Central memory CD8-positive, alpha-beta T cell (primary cell): ENCODE measurements around the gene ARHGAP24.
"Not testable (repeated sequence)": the region's sequence is repeated elsewhere in the genome, so short reads cannot be mapped to it uniquely, and the experiment has no call there.

Experiments
- ATAC-seq: fragments of 150-1000 bp; cut with Tn5 transposase; replicated peaks from 2 replicates; pipeline ENCODE4 v1.10.0; 2022; ENCODE audit warnings: mild to moderate bottlenecking, moderate FRiP score, moderate number of reproducible peaks; ENCODE audit not compliant: poor library complexity, severe bottlenecking; ENCODE audit errors: extremely low read depth
- DNase-seq, 2 donors: peaks; one replicate each; pipeline ENCODE4 v3.0.0; 2021; ENCODE audit warnings: low spot score in 2 of 2
- H3K27ac Mint-ChIP-seq: one replicate; pipeline ENCODE4 v1.8.0; 2022; ENCODE audit warnings: low read depth, mild to moderate bottlenecking, moderate library complexity, mixed read lengths
- H3K27me3 Mint-ChIP-seq: one replicate; pipeline ENCODE4 v1.8.0; 2022; ENCODE audit warnings: mixed read lengths
- H3K36me3 Mint-ChIP-seq: one replicate; pipeline ENCODE4 v1.8.0; 2022; ENCODE audit warnings: mild to moderate bottlenecking, moderate library complexity, mixed read lengths; ENCODE audit not compliant: insufficient read depth
- H3K4me1 Mint-ChIP-seq: one replicate; pipeline ENCODE4 v1.8.0; 2022; ENCODE audit warnings: mixed read lengths
- H3K4me3 Mint-ChIP-seq: one replicate; pipeline ENCODE4 v1.8.0; 2022; ENCODE audit warnings: mild to moderate bottlenecking, moderate library complexity, mixed read lengths
- H3K9me3 Mint-ChIP-seq: one replicate; pipeline ENCODE4 v1.8.0; 2022; ENCODE audit warnings: mixed read lengths

Gene ARHGAP24

DNA sequence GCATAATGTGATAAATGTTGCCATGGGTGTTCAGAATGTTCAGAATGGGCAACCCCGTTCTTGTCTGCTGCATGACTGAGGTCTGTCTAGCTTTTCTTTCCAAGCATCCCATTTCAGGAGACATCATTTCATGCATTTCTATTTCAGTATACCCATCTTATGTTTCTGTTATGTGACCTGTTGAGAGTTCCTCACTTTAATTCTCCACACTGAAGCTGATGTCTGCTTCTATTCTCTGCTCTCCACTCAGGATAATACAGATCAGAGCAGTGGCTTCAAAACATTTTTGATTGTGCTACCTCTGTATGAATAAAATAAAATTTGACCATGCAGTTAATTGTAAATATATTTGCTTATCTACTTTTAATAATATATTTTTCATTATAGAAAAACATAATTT is 398.6 kb downstream of the ARHGAP24 start:
- Mint-ChIP-seq H3K27me3 (no peaks in the 10 kb centered on the region), H3K9me3 (no peaks in the 10 kb centered on the region), H3K4me3 (no peak overlapping the region), H3K4me1 (no peaks in the 10 kb centered on the region), H3K27ac (no peak overlapping the region), H3K36me3 (no peaks in the 10 kb centered on the region)
- no peak for ATAC-seq
- no peak for DNase-seq

DNA sequence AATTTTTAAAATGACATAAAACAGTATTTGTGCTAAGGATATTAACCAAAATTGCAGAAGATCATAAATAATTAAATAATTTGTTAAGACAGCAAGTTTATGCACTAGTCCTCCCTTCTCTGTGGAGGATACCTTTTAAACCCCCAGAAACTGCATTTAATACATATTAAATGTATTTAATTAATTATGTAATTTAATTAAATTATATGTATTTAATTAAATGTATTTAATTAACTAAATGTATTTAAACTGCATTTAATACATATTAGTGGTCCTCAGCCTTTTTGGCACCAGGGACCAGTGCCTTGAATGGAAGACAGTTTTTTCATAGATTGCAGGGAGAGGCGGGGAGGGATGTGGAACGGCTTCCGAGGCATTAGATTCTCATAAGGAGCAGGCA is 404.6 kb downstream of the ARHGAP24 start:
- no peak for DNase-seq
- H3K4me1 Mint-ChIP-seq: no peaks in the 10 kb centered on the region
- H3K27ac Mint-ChIP-seq: no peak overlapping the region
- no peaks in the 10 kb centered on the region for H3K27me3 Mint-ChIP-seq
- ATAC-seq: no peak
- no peak overlapping the region for H3K4me3 Mint-ChIP-seq
- H3K9me3 Mint-ChIP-seq: peaks cover 11% of the 10 kb centered on the region
- no peaks in the 10 kb centered on the region for H3K36me3 Mint-ChIP-seq

DNA sequence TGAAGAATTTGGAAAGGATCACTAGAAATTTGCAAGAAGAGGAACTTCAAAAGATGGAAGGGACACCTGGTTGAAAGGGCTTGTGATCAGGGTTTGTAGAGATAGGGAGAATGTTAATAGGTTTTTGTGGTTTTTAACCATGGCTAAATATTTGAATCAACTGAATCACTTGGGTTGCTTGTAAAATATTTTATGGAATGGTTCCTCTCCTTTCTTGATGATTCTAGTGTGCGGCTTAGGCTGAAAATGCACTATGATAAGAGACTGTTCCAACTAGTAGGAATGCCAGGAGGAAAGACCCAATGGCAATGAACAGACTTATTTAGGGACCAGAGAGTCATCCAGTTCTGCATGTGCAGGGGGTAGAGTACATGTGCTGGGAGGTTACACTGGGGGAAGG is 408.2 kb downstream of the ARHGAP24 start:
- Mint-ChIP-seq H3K9me3 (peaks cover 11% of the 10 kb centered on the region), H3K36me3 (no peaks in the 10 kb centered on the region), H3K27ac (no peak overlapping the region), H3K27me3 (no peaks in the 10 kb centered on the region), H3K4me3 (no peak overlapping the region), H3K4me1 (no peaks in the 10 kb centered on the region)
- no peak for ATAC-seq
- no peak for DNase-seq

DNA sequence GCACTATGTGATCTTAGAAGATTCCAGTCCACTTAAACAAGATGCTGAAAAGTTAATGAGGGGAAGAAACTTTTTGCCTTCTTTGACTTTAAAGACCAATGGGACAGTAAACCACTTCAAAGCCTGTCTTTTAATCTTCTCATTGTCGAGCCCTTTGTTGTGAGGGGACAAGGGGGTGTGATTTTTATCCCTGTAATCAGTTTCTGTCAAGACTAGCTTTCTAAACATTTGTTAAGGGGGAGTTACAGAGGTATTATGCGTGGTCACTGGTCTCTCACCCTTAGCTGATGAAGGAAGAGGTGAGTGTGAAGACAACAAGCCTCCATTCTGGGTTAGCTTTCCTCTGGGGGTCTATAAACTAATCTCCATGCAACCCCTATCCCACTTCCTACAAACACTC is 409.3 kb downstream of the ARHGAP24 start:
- ATAC-seq (no peak), DNase-seq (no peak)
- peaks cover 11% of the 10 kb centered on the region for H3K9me3 Mint-ChIP-seq
- no peaks in the 10 kb centered on the region for H3K27me3 Mint-ChIP-seq
- no peaks in the 10 kb centered on the region for H3K4me1 Mint-ChIP-seq
- H3K27ac Mint-ChIP-seq: no peak overlapping the region
- no peaks in the 10 kb centered on the region for H3K36me3 Mint-ChIP-seq
- no peak overlapping the region for H3K4me3 Mint-ChIP-seq

DNA sequence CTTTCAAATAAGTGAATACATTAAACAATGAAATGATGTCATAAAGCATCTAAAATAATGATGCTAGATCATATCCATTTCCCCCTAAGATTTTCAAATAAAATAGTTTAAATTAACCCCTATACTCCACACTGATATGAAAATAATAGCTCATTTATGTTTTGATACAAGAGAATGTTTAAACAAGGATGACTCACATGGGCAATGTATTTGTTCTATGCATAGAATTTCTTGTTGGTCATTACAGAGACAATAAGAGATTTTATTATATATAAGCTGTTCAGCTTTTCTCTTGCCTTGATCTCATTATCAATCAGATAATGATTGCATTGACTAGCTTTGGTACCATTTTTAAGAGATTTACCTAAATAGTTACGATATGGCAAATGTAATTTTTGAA is 411.7 kb downstream of the ARHGAP24 start:
- ATAC-seq: no peak
- Mint-ChIP-seq H3K9me3 (peaks cover 18% of the 10 kb centered on the region), H3K4me1 (no peaks in the 10 kb centered on the region), H3K27ac (no peak overlapping the region), H3K36me3 (no peaks in the 10 kb centered on the region), H3K27me3 (no peaks in the 10 kb centered on the region), H3K4me3 (no peak overlapping the region)
- DNase-seq: no peak

DNA sequence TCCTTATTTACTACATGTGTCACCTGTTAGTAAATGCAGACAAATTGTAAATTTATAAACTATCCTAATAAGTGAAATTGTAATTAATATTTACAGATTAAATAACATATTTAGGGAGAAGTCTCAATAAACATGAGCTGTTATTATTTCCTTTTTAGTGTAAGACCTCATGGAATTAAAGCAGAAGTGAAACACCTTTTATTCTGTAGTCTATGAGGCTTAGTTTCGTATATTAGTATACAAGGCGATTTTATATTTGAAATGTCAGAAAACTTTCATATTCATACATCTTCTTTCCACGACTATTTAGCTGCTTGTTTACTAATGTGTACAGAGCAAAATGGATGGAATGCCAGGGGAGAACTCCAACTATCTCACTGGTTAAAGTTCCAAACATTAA is 414.4 kb downstream of the ARHGAP24 start:
- Mint-ChIP-seq H3K4me3 (no peak overlapping the region), H3K36me3 (no peaks in the 10 kb centered on the region), H3K27ac (no peak overlapping the region), H3K4me1 (no peaks in the 10 kb centered on the region), H3K27me3 (no peaks in the 10 kb centered on the region), H3K9me3 (peaks cover 13% of the 10 kb centered on the region)
- DNase-seq: no peak
- no peak for ATAC-seq

DNA sequence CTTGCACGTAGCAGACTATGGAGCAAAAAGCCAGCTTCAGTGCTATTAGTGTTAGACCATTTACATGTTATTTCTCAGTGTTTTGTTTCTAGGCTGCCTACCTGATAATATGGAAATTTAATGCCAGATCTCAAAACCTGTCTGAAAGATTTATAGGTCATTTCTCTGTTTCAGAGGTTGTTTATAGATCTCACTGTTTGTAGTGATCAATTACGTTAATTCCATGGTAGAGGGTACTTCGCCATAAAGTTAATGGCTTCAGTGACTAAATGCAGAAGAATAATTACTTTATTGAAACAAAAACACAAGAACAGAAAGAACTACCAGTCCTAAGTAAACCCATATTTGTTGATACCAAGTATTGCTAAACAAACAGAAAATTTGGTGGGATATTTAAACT is 420.8 kb downstream of the ARHGAP24 start:
- H3K9me3 Mint-ChIP-seq: peaks cover 11% of the 10 kb centered on the region
- ATAC-seq: no peak
- H3K27me3 Mint-ChIP-seq: no peaks in the 10 kb centered on the region
- H3K4me1 Mint-ChIP-seq: no peaks in the 10 kb centered on the region
- peaks cover 1% of the 10 kb centered on the region for H3K36me3 Mint-ChIP-seq
- no peak overlapping the region for H3K4me3 Mint-ChIP-seq
- no peak for DNase-seq
- no peak overlapping the region for H3K27ac Mint-ChIP-seq

DNA sequence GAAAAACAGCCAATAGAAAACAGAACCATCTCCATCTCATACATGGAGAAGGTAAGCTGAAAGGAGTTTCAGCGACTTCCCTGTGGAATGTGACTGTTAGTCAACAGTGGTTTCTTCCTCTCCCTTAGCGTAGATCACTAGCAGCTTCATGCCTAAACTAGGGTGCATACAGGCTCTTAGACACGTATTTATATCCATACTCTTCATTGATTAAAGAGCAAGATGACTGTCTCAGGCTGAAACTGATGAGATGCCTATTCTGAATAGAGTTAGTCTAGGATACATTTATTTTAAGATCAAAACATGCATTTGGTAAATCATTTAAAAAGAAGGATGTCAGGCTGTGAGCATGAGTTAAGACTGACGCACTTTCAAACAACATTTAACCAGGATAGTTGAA is 423.3 kb downstream of the ARHGAP24 start:
- Mint-ChIP-seq H3K27ac (no peak overlapping the region), H3K4me3 (no peak overlapping the region), H3K9me3 (peaks cover 11% of the 10 kb centered on the region), H3K4me1 (no peaks in the 10 kb centered on the region), H3K27me3 (no peaks in the 10 kb centered on the region), H3K36me3 (peaks cover 1% of the 10 kb centered on the region)
- DNase-seq: no peak
- ATAC-seq: no peak

DNA sequence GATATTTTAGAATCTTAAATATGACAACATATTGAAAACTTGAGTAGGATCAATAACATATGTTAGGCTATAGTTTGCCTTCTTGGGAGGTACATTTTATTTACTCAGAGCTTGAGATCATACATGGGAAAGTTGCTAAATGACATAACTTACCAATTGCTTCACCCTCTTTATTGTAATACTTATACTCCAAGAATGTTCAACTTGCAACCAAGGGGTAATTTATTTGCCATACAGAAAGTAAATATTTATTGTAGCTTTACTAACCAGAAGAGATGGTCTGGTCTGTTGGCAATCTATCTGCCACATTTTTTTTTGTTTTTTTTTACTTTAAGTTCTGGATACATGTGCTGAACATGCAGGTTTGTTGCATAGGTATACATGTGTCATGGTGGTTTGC is 426.6 kb downstream of the ARHGAP24 start:
- Mint-ChIP-seq H3K27me3 (no peaks in the 10 kb centered on the region), H3K4me1 (no peaks in the 10 kb centered on the region), H3K9me3 (peaks cover 12% of the 10 kb centered on the region), H3K36me3 (no peaks in the 10 kb centered on the region), H3K4me3 (no peak overlapping the region), H3K27ac (no peak overlapping the region)
- ATAC-seq (no peak), DNase-seq (no peak)

DNA sequence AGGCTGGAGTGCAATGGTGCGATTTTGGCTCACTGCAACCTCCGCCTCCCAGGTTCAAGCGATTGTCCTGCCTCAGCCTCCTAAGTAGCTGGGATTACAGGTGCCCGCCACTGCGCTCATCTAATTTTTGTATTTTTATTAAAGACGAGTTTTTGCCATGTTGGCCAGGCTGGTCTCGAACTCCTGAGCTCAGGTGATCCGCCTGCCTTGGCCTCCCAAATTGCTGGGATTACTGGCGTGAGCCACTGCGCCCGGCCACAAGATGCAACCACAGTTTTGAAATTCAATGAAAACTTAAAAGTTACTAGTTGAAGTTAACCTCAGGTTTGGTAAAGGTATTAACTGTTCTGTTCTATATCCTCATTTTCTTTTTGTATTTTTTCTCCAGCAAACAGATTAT is 427.7 kb downstream of the ARHGAP24 start:
- not testable (repeated sequence) for H3K27me3 Mint-ChIP-seq, ATAC-seq, H3K4me1 Mint-ChIP-seq, H3K27ac Mint-ChIP-seq, DNase-seq, H3K9me3 Mint-ChIP-seq, H3K36me3 Mint-ChIP-seq, H3K4me3 Mint-ChIP-seq

DNA sequence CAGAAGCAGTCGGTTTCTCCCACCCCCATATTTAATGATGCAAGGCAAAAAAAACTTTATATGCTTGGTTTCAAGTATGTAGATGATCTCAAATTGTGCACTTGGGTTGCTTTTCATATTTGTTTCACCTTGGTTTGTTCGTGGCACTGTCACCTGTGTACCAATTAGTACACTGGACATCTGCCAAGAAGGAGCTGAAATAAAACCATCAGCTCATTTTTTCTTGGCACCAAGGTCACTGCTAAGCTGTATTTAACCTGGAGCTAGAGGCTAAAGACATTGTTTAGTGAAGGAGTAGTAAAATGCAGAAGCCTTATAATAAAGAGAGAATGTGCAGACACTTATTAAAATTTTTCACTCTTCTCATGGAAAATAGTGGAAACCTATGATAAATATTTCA is 430.8 kb downstream of the ARHGAP24 start:
- H3K36me3 Mint-ChIP-seq: no peaks in the 10 kb centered on the region
- no peak for ATAC-seq
- H3K4me3 Mint-ChIP-seq: no peak overlapping the region
- no peak for DNase-seq
- no peaks in the 10 kb centered on the region for H3K4me1 Mint-ChIP-seq
- H3K27me3 Mint-ChIP-seq: no peaks in the 10 kb centered on the region
- H3K9me3 Mint-ChIP-seq: peaks cover 11% of the 10 kb centered on the region
- H3K27ac Mint-ChIP-seq: no peak overlapping the region

DNA sequence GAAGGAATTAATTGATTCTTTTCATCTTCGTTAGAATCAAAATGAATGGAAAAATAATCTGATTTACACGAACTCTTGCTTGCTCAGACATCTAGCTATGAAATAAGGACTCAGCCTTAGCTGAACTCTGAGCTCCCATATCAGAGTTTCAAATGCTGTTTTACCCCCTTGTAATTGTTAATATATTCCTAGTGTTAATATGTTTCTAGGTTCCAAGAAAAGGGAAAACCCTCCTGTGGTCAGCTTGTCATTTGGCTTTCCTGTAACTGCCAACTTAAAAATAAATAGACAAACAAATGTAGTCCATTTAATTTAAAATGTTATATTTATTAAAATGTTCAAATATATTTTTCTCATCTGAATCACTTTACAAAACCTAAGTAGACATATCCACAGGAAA is 432.1 kb downstream of the ARHGAP24 start:
- H3K4me3 Mint-ChIP-seq: no peak overlapping the region
- no peaks in the 10 kb centered on the region for H3K4me1 Mint-ChIP-seq
- H3K27me3 Mint-ChIP-seq: no peaks in the 10 kb centered on the region
- no peak for ATAC-seq
- H3K27ac Mint-ChIP-seq: no peak overlapping the region
- peaks cover 11% of the 10 kb centered on the region for H3K9me3 Mint-ChIP-seq
- H3K36me3 Mint-ChIP-seq: no peaks in the 10 kb centered on the region
- DNase-seq: no peak

DNA sequence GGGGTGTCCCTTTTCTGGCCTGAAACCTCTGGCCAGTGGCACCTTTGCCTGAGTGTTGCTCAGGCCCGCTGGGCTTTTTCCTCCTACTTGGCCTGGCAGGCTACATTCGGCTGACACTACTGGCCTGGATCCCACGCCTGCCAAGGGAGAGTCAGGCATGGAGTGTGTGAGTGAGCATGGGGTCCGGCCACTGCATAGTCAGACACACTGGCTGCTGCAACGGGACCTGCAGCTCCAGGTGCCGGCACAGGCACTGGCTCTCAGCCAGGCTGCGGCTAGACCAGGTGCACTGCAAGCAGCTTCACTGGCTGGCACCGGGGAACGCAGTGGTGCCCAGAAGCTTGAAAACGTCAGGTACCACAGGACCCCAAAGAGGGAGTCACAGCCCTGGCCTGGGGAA is 434.9 kb downstream of the ARHGAP24 start:
- Mint-ChIP-seq H3K4me3 (no peak overlapping the region), H3K27me3 (no peaks in the 10 kb centered on the region), H3K9me3 (peaks cover 10% of the 10 kb centered on the region), H3K36me3 (no peaks in the 10 kb centered on the region), H3K27ac (no peak overlapping the region), H3K4me1 (no peaks in the 10 kb centered on the region)
- DNase-seq (no peak), ATAC-seq (no peak)

DNA sequence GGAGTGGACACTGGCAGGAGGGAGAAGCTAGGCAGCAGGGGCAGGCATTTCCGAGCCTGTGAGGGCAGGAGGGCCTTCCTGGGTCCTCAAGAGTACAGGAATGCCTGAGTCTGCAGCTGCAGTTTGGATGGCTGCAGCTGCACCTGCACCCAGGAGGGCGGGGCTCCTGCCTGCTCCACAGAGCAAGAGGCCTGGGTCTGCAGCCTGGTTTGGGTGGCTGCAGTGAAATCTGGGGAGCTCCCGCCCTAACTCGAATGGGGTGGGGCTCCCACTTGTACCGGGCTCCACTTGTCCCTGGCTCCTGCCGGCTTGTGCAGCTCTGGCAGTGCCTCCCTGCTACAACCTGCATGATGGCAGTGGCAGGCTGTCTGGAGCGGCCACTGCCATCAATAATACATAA is 436.0 kb downstream of the ARHGAP24 start:
- Mint-ChIP-seq H3K4me1 (no peaks in the 10 kb centered on the region), H3K27me3 (no peaks in the 10 kb centered on the region), H3K27ac (no peak overlapping the region), H3K36me3 (no peaks in the 10 kb centered on the region), H3K4me3 (no peak overlapping the region), H3K9me3 (peaks cover 10% of the 10 kb centered on the region)
- no peak for ATAC-seq
- DNase-seq: no peak
